ENCODE measurements around the gene HOXD13. TPM values are rescaled to one million over a fixed set of nuclear protein-coding genes. Genes with fewer than 3 reads are reported as not detected.

HOXD13 gene
- total RNA-seq, 1 donor from 2014 or later: not detected

DNA sequence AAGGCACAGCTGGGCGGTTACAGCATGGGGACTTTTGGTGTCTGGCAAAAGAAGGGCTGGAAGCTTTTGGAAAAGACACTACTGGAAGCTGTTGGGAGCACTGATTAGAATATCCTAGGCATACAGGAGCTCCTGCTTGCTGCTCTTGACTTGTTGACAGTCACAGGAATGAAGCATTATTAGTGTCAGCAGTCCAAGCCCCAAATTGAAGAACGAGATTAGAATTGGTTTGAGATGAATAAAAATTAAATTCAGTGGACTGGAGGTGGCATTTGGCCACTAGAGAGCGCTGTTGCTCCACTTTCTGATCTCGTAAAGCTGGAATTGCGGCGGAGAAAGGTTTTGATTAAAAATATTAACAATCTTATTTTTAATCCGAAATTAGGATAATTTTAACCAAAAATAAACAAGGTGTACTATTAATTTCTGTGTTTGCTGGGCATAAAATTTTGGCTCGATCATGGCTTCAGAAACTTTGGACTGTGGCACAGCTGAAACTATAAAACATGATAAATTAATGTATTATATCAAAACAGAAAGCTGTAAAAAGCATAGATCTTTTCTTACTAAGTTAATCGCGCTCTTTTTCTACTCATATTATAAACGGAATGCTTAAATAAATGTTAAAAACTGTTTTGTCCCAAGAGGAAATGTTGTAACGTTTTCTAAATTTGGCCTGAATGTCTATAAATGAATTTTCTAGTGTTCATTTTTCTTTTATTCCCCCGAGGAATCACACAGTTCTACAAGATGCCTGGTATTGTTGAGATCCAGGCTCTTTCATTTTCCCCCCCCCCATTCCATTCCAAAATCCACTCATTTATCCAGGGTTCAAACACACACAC, 34.6 kb downstream of the HOXD13 start:
- H3K36me3 ChIP-seq: no peaks in the 10 kb centered on the region
- peaks cover 10 to 17% of the 10 kb centered on the region in 2 donors for H3K4me1 ChIP-seq
- DNase-seq (ENCODE audit: low spot score in 2 of 2): peak in 1 of 2 donors; percentile 81
- H3K4me3 ChIP-seq: no peak overlapping the region
- H3K27me3 ChIP-seq: no peaks in the 10 kb centered on the region
- intact Hi-C loops (cut with DNase I): loop anchor here (1.0 to 10.0 kb wide), 6 partner anchors 511 to 1208 kb away; no protein-coding TSS in a partner anchor
- H3K9me3 ChIP-seq: no peaks in the 10 kb centered on the region
- TF ChIP-seq, protein P1, sequence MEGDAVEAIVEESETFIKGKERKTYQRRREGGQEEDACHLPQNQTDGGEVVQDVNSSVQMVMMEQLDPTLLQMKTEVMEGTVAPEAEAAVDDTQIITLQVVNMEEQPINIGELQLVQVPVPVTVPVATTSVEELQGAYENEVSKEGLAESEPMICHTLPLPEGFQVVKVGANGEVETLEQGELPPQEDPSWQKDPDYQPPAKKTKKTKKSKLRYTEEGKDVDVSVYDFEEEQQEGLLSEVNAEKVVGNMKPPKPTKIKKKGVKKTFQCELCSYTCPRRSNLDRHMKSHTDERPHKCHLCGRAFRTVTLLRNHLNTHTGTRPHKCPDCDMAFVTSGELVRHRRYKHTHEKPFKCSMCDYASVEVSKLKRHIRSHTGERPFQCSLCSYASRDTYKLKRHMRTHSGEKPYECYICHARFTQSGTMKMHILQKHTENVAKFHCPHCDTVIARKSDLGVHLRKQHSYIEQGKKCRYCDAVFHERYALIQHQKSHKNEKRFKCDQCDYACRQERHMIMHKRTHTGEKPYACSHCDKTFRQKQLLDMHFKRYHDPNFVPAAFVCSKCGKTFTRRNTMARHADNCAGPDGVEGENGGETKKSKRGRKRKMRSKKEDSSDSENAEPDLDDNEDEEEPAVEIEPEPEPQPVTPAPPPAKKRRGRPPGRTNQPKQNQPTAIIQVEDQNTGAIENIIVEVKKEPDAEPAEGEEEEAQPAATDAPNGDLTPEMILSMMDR (IDR thresholded peaks at IDR 0.05): peak; percentile 78 to 89 (median 86)
- no peak overlapping the region for H3K27ac ChIP-seq

GRCh38 chr2:176127774-176128072, 35.2 kb downstream of the HOXD13 start:
- intact Hi-C loops (cut with DNase I): loop anchor here (1.0 to 10.0 kb wide), 6 partner anchors 511 to 1207 kb away; no protein-coding TSS in a partner anchor
- Histone ChIP-seq H3K27me3 (no peaks in the 10 kb centered on the region), H3K36me3 (no peaks in the 10 kb centered on the region), H3K27ac (no peak overlapping the region), H3K9me3 (no peaks in the 10 kb centered on the region), H3K4me1 (peaks cover 5 to 12% of the 10 kb centered on the region in 2 donors), H3K4me3 (no peak overlapping the region)
- TF ChIP-seq, protein P1 (IDR thresholded peaks at IDR 0.05): no peak
- no peak for DNase-seq (ENCODE audit: low spot score in 2 of 2)

GRCh38 chr2:176128172-176128981, 35.9 kb downstream of the HOXD13 start:
- no peaks in the 10 kb centered on the region for H3K27me3 ChIP-seq
- TF ChIP-seq, protein P1 (IDR thresholded peaks at IDR 0.05): no peak
- H3K4me1 ChIP-seq: peaks cover 0 to 6% of the 10 kb centered on the region in 2 donors
- intact Hi-C loops (cut with DNase I): loop anchor here (5.0 to 10.0 kb wide), 4 partner anchors 684 to 1206 kb away; no protein-coding TSS in a partner anchor
- H3K27ac ChIP-seq: peak overlapping the region; percentile 89 to 96
- no peaks in the 10 kb centered on the region for H3K36me3 ChIP-seq
- peak overlapping the region; percentile 61 to 88 for H3K4me3 ChIP-seq
- peak in 1 of 2 donors; percentile 63 for DNase-seq (ENCODE audit: low spot score in 2 of 2)
- H3K9me3 ChIP-seq: no peaks in the 10 kb centered on the region

GRCh38 chr2:176128982-176129796, 36.7 kb downstream of the HOXD13 start, which contains the start of gene HOXD8:
Gene HOXD8 (plus strand): TSS chr2:176129705. CDS start chr2:176130367, 662 bp downstream.
- TF ChIP-seq, protein P1 (IDR thresholded peaks at IDR 0.05): no peak
- peak within 1 kb of the TSS; percentile 61 to 88 for H3K4me3 ChIP-seq
- intact Hi-C loops (cut with DNase I): loop anchor here (5.0 to 10.0 kb wide), 4 partner anchors 683 to 1206 kb away; no protein-coding TSS in a partner anchor
- peaks cover 0 to 5% of the 10 kb centered on the region in 2 donors for H3K4me1 ChIP-seq
- no peaks in the 10 kb centered on the region for H3K27me3 ChIP-seq
- no peaks in the 10 kb centered on the region for H3K9me3 ChIP-seq
- H3K36me3 ChIP-seq: no peaks in the 10 kb centered on the region
- peak in 1 of 2 donors; percentile 81 for DNase-seq (ENCODE audit: low spot score in 2 of 2)
- peak within 1 kb of the TSS; percentile 89 to 96 for H3K27ac ChIP-seq

- Histone ChIP-seq H3K4me1 (peaks cover 0 to 5% of the 10 kb centered on the region in 2 donors), H3K27ac (peak overlapping the region; percentile 89 to 96), H3K4me3 (peak overlapping the region; percentile 61 to 88), H3K27me3 (no peaks in the 10 kb centered on the region), H3K36me3 (no peaks in the 10 kb centered on the region), H3K9me3 (no peaks in the 10 kb centered on the region)
- no peak for DNase-seq (ENCODE audit: low spot score in 2 of 2)
- TF ChIP-seq, protein P1 (IDR thresholded peaks at IDR 0.05): no peak
- intact Hi-C loops (cut with DNase I): loop anchor here (5.0 to 10.0 kb wide), 4 partner anchors 683 to 1205 kb away; no protein-coding TSS in a partner anchor
These were observed 37.3 kb downstream of the HOXD13 start for GRCh38 chr2:176129813-176130146.
